H1 (cell line): ENCODE data around the gene LBP. TPM values are rescaled to one million over a fixed set of nuclear protein-coding genes. Genes with fewer than 3 reads are reported as not detected.

ENCODE experiments used
- CTCF ChIA-PET: fragments of 300-600 bp; sonication (Branson Sonifier 250); formaldehyde crosslinking; loops from one replicate; lab custom pipeline; 2021; ENCODE audit not compliant: partially characterized antibody; lab: Charles Lee
- POLR2A ChIA-PET: fragments of 300-600 bp; sonication (Branson Sonifier 250); formaldehyde crosslinking; loops from one replicate; lab custom pipeline; 2021; ENCODE audit warnings: inconsistent platforms; ENCODE audit not compliant: partially characterized antibody; lab: Charles Lee
- DNase-seq, 2 experiments: peaks; one replicate each; pipeline versions ENCODE4 v3.0.0 to v3.0.0-alpha.2; 2010 to 2022; ENCODE audit warnings: low spot score in 2 of 2, low read depth in 1 of 2, mixed read lengths in 1 of 2
- FAIRE-seq: peaks from 2 replicates; lab custom pipeline; 2011; peaks lifted over from hg19 to GRCh38; lab: Jason Lieb, UNC
- H2AFZ ChIP-seq: 2 replicates; pipeline ENCODE4 v1.8.1; 2012; ENCODE audit warnings: low read length, inconsistent platforms
- H2AK5ac ChIP-seq: 2 replicates; pipeline ENCODE4 v1.6.1; 2013; ENCODE audit warnings: low read depth, low read length
- H2BK120ac ChIP-seq: replicated peaks from 2 replicates; pipeline ENCODE3; 2013; ENCODE audit warnings: low read depth, low read length, inconsistent platforms
- H2BK12ac ChIP-seq: 2 replicates; pipeline ENCODE4 v1.6.1; 2013; ENCODE audit warnings: low read depth, low read length
- H2BK15ac ChIP-seq: 2 replicates; pipeline ENCODE4 v1.6.1; 2013; ENCODE audit warnings: low read length
- H2BK20ac ChIP-seq: 2 replicates; pipeline ENCODE4 v1.6.1; 2013; ENCODE audit warnings: low read length
- H2BK5ac ChIP-seq: 2 replicates; pipeline ENCODE4 v1.6.1; 2013; ENCODE audit warnings: low read depth, low read length
- H3K14ac ChIP-seq: 2 replicates; pipeline ENCODE4 v1.6.1; 2013; ENCODE audit warnings: inconsistent platforms; ENCODE audit not compliant: insufficient read length
- H3K18ac ChIP-seq: 2 replicates; pipeline ENCODE4 v1.6.1; 2013; ENCODE audit warnings: low read length; ENCODE audit errors: extremely low read depth
- H3K23ac ChIP-seq: 2 replicates; pipeline ENCODE4 v1.6.1; 2013; ENCODE audit warnings: inconsistent platforms; ENCODE audit not compliant: insufficient read length
- H3K23me2 ChIP-seq: 2 replicates; pipeline ENCODE4 v1.6.1; 2013; ENCODE audit warnings: low read depth, low read length
- H3K27ac ChIP-seq: 2 replicates; pipeline ENCODE4 v1.6.1; 2011; ENCODE audit warnings: low read depth, low read length, inconsistent platforms
- H3K27me3 ChIP-seq, 4 experiments: replicated peaks in 1 of 4; 1 replicate in 1 of 4; 2 replicates in 3 of 4; pipeline versions ENCODE4 v1.6.1 to v1.8.1; 2011 to 2013; ENCODE audit warnings: low read length in 3 of 4, mild to moderate bottlenecking in 3 of 4, inconsistent platforms in 2 of 4, mixed read lengths in 2 of 4, moderate library complexity in 1 of 4; ENCODE audit not compliant: control insufficient read depth in 3 of 4, insufficient read depth in 3 of 4; ENCODE audit errors: extremely low read depth in 1 of 4
- H3K36me3 ChIP-seq, 4 experiments: 2 replicates each; pipeline versions ENCODE4 v1.6.1 to v1.8.1; 2011 to 2013; ENCODE audit warnings: mild to moderate bottlenecking in 4 of 4, low read length in 3 of 4, moderate library complexity in 2 of 4, control low read depth in 1 of 4, inconsistent platforms in 1 of 4; ENCODE audit not compliant: insufficient read depth in 4 of 4, control insufficient read depth in 2 of 4
- H3K4ac ChIP-seq: replicated peaks from 2 replicates; pipeline ENCODE3; 2013; ENCODE audit warnings: low read length, low read depth, mixed read lengths, inconsistent platforms; ENCODE audit not compliant: insufficient read length
- H3K4me1 ChIP-seq, 4 experiments: replicated peaks in 1 of 4; 1 replicate in 1 of 4; 2 replicates in 3 of 4; pipeline versions ENCODE4 v1.6.1 to v1.8.1; 2011 to 2013; ENCODE audit warnings: low read length in 3 of 4, inconsistent platforms in 2 of 4, mixed read lengths in 1 of 4; ENCODE audit not compliant: insufficient read depth in 4 of 4, control insufficient read depth in 3 of 4
- H3K4me2 ChIP-seq, 2 experiments: 2 replicates each; pipeline versions ENCODE4 v1.6.1 to v1.8.1; 2011 to 2013; ENCODE audit warnings: low read depth in 2 of 2, low read length in 2 of 2, control low read depth in 1 of 2, inconsistent platforms in 1 of 2, mild to moderate bottlenecking in 1 of 2; ENCODE audit not compliant: insufficient read depth in 1 of 2
- H3K4me3 ChIP-seq, 4 experiments: fragments of 200-600, 300-600 bp in 1 of 4; sonication (generic), shearing (Covaris generic), sonication (Bioruptor Twin) in 1 of 4; 2 replicates each; pipeline versions ENCODE4 v1.5.1 to v1.8.1; 2011 to 2016; ENCODE audit warnings: low read length in 4 of 4, low read depth in 3 of 4, control low read depth in 2 of 4, inconsistent platforms in 2 of 4, mild to moderate bottlenecking in 2 of 4, mixed read lengths in 1 of 4, moderate library complexity in 1 of 4; ENCODE audit not compliant: insufficient read depth in 2 of 4; ENCODE audit errors: extremely low read depth in 1 of 4
- H3K56ac ChIP-seq: replicated peaks from 2 replicates; pipeline ENCODE3; 2013; ENCODE audit warnings: low read depth, mild to moderate bottlenecking, mixed read lengths, low read length, inconsistent platforms; ENCODE audit not compliant: insufficient read length
- H3K79me1 ChIP-seq: 2 replicates; pipeline ENCODE4 v1.6.1; 2013; ENCODE audit warnings: low read depth, low read length, control low read depth
- H3K79me2 ChIP-seq, 2 experiments: 2 replicates each; pipeline versions ENCODE4 v1.6.1 to v1.8.1; 2012 to 2013; ENCODE audit warnings: low read length in 2 of 2, mild to moderate bottlenecking in 2 of 2, inconsistent platforms in 1 of 2; ENCODE audit not compliant: insufficient read depth in 2 of 2, control insufficient read depth in 1 of 2
- H3K9ac ChIP-seq, 4 experiments: replicated peaks in 1 of 4; 1 replicate in 1 of 4; 2 replicates in 3 of 4; pipeline versions ENCODE4 v1.6.1 to v1.8.1; 2011 to 2013; ENCODE audit warnings: low read depth in 3 of 4, low read length in 3 of 4, control low read depth in 2 of 4, mild to moderate bottlenecking in 2 of 4, moderate library complexity in 2 of 4, inconsistent platforms in 1 of 4; ENCODE audit errors: extremely low read depth in 1 of 4
- H3K9me3 ChIP-seq, 2 experiments: 2 replicates each; pipeline versions ENCODE4 v1.6.1 to v1.8.1; 2012 to 2013; ENCODE audit warnings: mild to moderate bottlenecking in 2 of 2, moderate library complexity in 2 of 2, control low read depth in 1 of 2, inconsistent platforms in 1 of 2, low read depth in 1 of 2, low read length in 1 of 2, mixed read lengths in 1 of 2; ENCODE audit not compliant: insufficient read depth in 2 of 2
- H4K20me1 ChIP-seq, 2 experiments: replicated peaks in 1 of 2; 2 replicates each; pipeline versions ENCODE3 to v1.8.1; 2011 to 2013; ENCODE audit warnings: inconsistent platforms in 2 of 2, low read length in 2 of 2, mild to moderate bottlenecking in 1 of 2; ENCODE audit not compliant: insufficient read depth in 2 of 2, control insufficient read depth in 1 of 2
- H4K5ac ChIP-seq: 2 replicates; pipeline ENCODE4 v1.6.1; 2013; ENCODE audit warnings: low read length, low read depth, mixed read lengths, inconsistent platforms; ENCODE audit not compliant: insufficient read length
- H4K8ac ChIP-seq: 2 replicates; pipeline ENCODE4 v1.8.0; 2013; ENCODE audit warnings: mild to moderate bottlenecking, moderate library complexity, low read length, inconsistent platforms; ENCODE audit not compliant: insufficient read depth; ENCODE audit errors: extremely low read depth
- H4K91ac ChIP-seq: replicated peaks from 2 replicates; pipeline ENCODE3; 2013; ENCODE audit warnings: low read length, mixed read lengths, inconsistent platforms; ENCODE audit not compliant: insufficient read length
- BRCA1 ChIP-seq: IDR thresholded peaks from 2 replicates; pipeline ENCODE4 v1.6.1; 2012; ENCODE audit warnings: low read depth, low read length, improper control_type of control experiment
- JUND ChIP-seq: IDR thresholded peaks from 2 replicates; pipeline ENCODE4 v1.6.1; 2011; ENCODE audit warnings: mild to moderate bottlenecking, improper control_type of control experiment, low read length
- MAFK ChIP-seq: IDR thresholded peaks from 2 replicates; pipeline ENCODE4 v1.6.1; 2012; ENCODE audit warnings: low read depth, mild to moderate bottlenecking, improper control_type of control experiment, low read length
- RBBP5 ChIP-seq: IDR thresholded peaks from 2 replicates; pipeline ENCODE4 v1.7.1; 2012; ENCODE audit warnings: low read depth, mild to moderate bottlenecking, inconsistent platforms, low read length, moderate library complexity, borderline replicate concordance
- WGBS, 2 experiments: shearing (Covaris generic) in 1 of 2; methylation state at CpG; one replicate each; pipeline versions ENCODE4 v1.1.6 to v1.1.7; 2013 to 2015; ENCODE audit warnings: low lambda C conversion rate in 2 of 2, mixed read lengths in 2 of 2, inconsistent platforms in 1 of 2, low coverage in 1 of 2, missing lambda C conversion rate in 1 of 2; ENCODE audit not compliant: insufficient replicate concordance in 2 of 2, insufficient coverage in 1 of 2, insufficient read length in 1 of 2; ENCODE audit errors: extremely low coverage in 1 of 2, missing lambda C conversion rate in 1 of 2; 5-methylcytosine and 5-hydroxymethylcytosine counted together
- polyA plus RNA-seq, 7 experiments: library from polyadenylated mRNA; depleted of rRNA in 3 of 7; stranded (reverse) in 5 of 7; unstranded in 2 of 7; fragments of >200 nt in 5 of 7; fragments of 200-250 nt in 2 of 7; gene quantifications; 1 replicate in 5 of 7; 2 replicates in 1 of 7; 4 replicates in 1 of 7; pipeline versions ENCODE4 v1.2.1 to v1.2.3, GENCODE V29; 2011 to 2013; ENCODE audit warnings: missing spikeins in 2 of 7, mixed read lengths in 2 of 7
- total RNA-seq: library from RNA; stranded (reverse); fragmentation: NEBNext Ultra II Directional; extraction: Animal tissue kit (Norgen Biotek cat#: 25700); gene quantifications from 2 replicates; pipeline ENCODE4 v1.2.1, GENCODE V29; 2021

Gene LBP
- total and polyA plus RNA-seq, 2 of the 8 experiments (the other 6 are each of a cell fraction or from before 2014, with no cell fraction given) = 0.60 to 0.63 TPM

DNA sequence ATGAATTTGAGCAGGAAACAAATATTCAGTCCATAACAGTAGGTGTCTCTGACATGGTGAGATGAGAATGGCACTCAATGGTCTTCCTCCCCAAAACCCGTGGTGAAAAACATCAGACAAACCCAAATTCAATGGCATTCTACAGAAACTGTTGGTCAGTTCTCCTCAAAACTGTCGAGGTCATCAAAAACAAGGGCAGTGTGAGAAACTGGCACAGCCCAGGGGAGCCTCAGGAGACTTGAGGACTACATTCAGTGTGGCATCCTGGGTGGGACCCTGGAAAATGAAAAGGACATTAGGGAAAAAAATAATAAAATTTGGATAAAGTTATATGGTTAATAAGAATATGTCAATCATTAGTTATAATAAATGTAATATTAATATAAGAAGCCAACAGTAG, 40.6 kb downstream of the LBP start:
- no peaks in the 10 kb centered on the region; a peak in 1 of 7 replicates for H3K27me3 ChIP-seq
- no peak overlapping the region for H3K18ac ChIP-seq
- 85% methylated on average over 2 of the region's 2 CpGs; no CpG with 5 or more reads in 1 of the 2 experiments for WGBS, 2 experiments
- POLR2A ChIA-PET = interaction anchor here (1.4 kb wide), 1 partner anchor 48 kb away, joined by 3 read pairs; the partner anchor contains the start of gene SNHG17
- FAIRE-seq (no peak), DNase-seq (no peak)
- no peaks in the 10 kb centered on the region for H4K20me1 ChIP-seq
- no peak overlapping the region for H2BK15ac ChIP-seq
- no peak overlapping the region for H3K4ac ChIP-seq
- H3K9me3 ChIP-seq = no peaks in the 10 kb centered on the region
- H3K79me2 ChIP-seq = no peaks in the 10 kb centered on the region
- H3K23me2 ChIP-seq = no peaks in the 10 kb centered on the region
- no peak overlapping the region for H2BK20ac ChIP-seq
- H3K79me1 ChIP-seq = no peaks in the 10 kb centered on the region
- H3K4me3 ChIP-seq = no peak overlapping the region
- H3K4me1 ChIP-seq = peaks cover 0 to 5% (median 1%) of the 10 kb centered on the region in 4 experiments; a peak in 1 of 7 replicates
- CTCF ChIA-PET = interaction anchor here (1.0 to 1.7 kb wide), 6 partner anchors 19 to 82 kb away, joined by 3 to 7 read pairs (median 4); no protein-coding TSS in a partner anchor
- H2BK120ac ChIP-seq = no peak overlapping the region
- H3K27ac ChIP-seq = no peak overlapping the region
- H2BK12ac ChIP-seq = no peak overlapping the region
- H4K8ac ChIP-seq = no peak overlapping the region
- H3K56ac ChIP-seq = no peak overlapping the region
- no peak overlapping the region for H4K91ac ChIP-seq
- no peaks in the 10 kb centered on the region for H3K36me3 ChIP-seq
- no peak overlapping the region for H2AK5ac ChIP-seq
- H2BK5ac ChIP-seq = no peak overlapping the region
- no peak overlapping the region for H3K9ac ChIP-seq
- no peak overlapping the region for H3K4me2 ChIP-seq
- H3K14ac ChIP-seq = no peak overlapping the region
- no peak for TF ChIP-seq RBBP5
- peak; percentile 83 for TF ChIP-seq MAFK
- no peak for TF ChIP-seq JUND
- TF ChIP-seq BRCA1 = no peak
- H4K5ac ChIP-seq = no peak overlapping the region
- no peak overlapping the region for H3K23ac ChIP-seq
- H2AFZ ChIP-seq = no peak overlapping the region
